Smooth muscle cell (in vitro differentiated cells): ENCODE data around the gene WDR27. TPM values are rescaled to one million over a fixed set of nuclear protein-coding genes. Genes with fewer than 3 reads are reported as not detected.

Source experiments
- DNase-seq: peaks from one replicate; lab custom pipeline; 2025; ENCODE audit not compliant: unreplicated experiment; lab: John Stamatoyannopoulos, UW
- H2AFZ ChIP-seq: fragments of 200-600 bp; sonication (generic); 2 replicates; pipeline ENCODE4 v1.6.0; 2016; ENCODE audit warnings: antibody characterized with exemption, low read depth, mild to moderate bottlenecking
- H3F3A ChIP-seq: fragments of 200-600 bp; sonication (generic); 2 replicates; pipeline ENCODE4 v1.6.0; 2017; ENCODE audit warnings: antibody characterized with exemption, low read depth
- H3K27ac ChIP-seq: fragments of 200-600 bp; sonication (generic); 2 replicates; pipeline ENCODE4 v1.5.1; 2016; ENCODE audit warnings: low read depth, mild to moderate bottlenecking
- H3K27me3 ChIP-seq: fragments of 200-600 bp; sonication (generic); 2 replicates; pipeline ENCODE4 v1.6.1; 2016; ENCODE audit warnings: low read depth, mild to moderate bottlenecking
- H3K36me3 ChIP-seq: fragments of 200-600 bp; sonication (generic); 2 replicates; pipeline ENCODE4 v1.5.1; 2016; ENCODE audit warnings: low read depth
- H3K4me1 ChIP-seq: fragments of 200-600 bp; sonication (generic); 2 replicates; pipeline ENCODE4 v1.5.1; 2016; ENCODE audit warnings: low read depth
- H3K4me2 ChIP-seq: fragments of 200-600 bp; sonication (generic); 2 replicates; pipeline ENCODE4 v1.6.0; 2016; ENCODE audit warnings: mild to moderate bottlenecking
- H3K4me3 ChIP-seq: fragments of 200-600 bp; sonication (generic); 2 replicates; pipeline ENCODE4 v1.5.1; 2016; ENCODE audit warnings: mild to moderate bottlenecking
- H3K79me2 ChIP-seq: fragments of 200-600 bp; sonication (generic); 2 replicates; pipeline ENCODE4 v1.6.0; 2016; ENCODE audit warnings: low read depth, mild to moderate bottlenecking
- H3K9ac ChIP-seq: fragments of 200-600 bp; sonication (generic); 2 replicates; pipeline ENCODE4 v1.6.0; 2016; ENCODE audit warnings: low read depth
- H3K9me3 ChIP-seq: fragments of 200-600 bp; sonication (generic); replicated peaks from 2 replicates; pipeline ENCODE4 v1.5.1; 2016; ENCODE audit warnings: low read depth
- H4K20me1 ChIP-seq: fragments of 200-600 bp; sonication (generic); 2 replicates; pipeline ENCODE4 v1.6.0; 2016; ENCODE audit warnings: low read depth
- WGBS: methylation state at CpG from one replicate; pipeline ENCODE4 v1.1.7; 2016; ENCODE audit warnings: low lambda C conversion rate; 5-methylcytosine and 5-hydroxymethylcytosine counted together
- polyA plus RNA-seq: library from polyadenylated mRNA; unstranded; fragments of >200 nt; fragmentation: Nextera tagmentation; extraction: Ambion mirVana; gene quantifications from 2 replicates; pipeline ENCODE4 v1.2.1, GENCODE V29; 2016
- total RNA-seq: library from RNA; depleted of rRNA; stranded (reverse); fragments of >200 nt; gene quantifications from 2 replicates; pipeline ENCODE4 v1.2.3, GENCODE V29; 2014
- TF ChIP-seq, protein P1 (sequence below): fragments of 200-600 bp; sonication (generic); IDR thresholded peaks from 2 replicates; pipeline ENCODE4 v1.5.1; 2017; ENCODE audit warnings: borderline replicate concordance, mild to moderate bottlenecking, antibody characterized with exemption; ENCODE audit not compliant: insufficient read depth, poor library complexity, severe bottlenecking

WDR27 gene
- total and polyA plus RNA-seq, 2 experiments from 2014 or later = 26.0 to 47.0 TPM

DNA sequence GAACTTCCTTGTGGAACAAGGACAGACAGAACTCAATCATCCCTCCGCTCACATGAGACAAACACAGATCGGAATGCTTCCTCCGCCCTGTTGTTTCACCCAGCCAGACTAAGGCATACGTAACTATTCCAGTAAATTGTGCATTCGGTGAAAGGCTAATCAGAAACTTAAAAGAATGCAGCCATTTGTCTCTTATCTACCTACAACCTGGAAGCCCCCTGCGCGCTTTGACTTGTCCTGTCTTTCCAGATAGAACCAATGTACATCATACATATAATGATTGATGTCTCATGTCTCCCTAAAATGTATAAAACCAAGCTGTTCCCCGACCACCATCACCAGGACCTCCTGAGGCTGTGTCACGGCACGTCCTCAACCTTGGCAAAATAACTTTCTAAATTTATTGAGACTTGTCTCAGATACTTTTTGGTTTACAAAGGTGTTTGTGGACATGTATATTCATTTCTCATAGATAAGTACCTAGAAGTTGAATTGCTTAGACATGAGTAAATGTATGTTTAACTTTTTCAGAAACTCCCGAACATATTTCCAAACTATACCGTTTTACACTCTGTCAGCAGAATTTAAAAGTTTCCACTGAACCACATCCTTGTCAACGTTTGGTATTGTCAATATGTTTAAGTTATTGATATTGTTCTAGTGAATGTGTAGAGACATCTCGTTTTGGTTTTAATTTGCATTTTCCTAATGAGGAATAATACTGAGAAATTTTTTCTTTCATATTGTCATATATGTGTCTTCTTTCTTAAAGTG lies 250.6 kb downstream of the WDR27 start:
- Histone ChIP-seq H3F3A (no peaks in the 10 kb centered on the region), H3K4me1 (no peaks in the 10 kb centered on the region), H3K4me3 (no peak overlapping the region), H3K9me3 (no peaks in the 10 kb centered on the region), H4K20me1 (no peaks in the 10 kb centered on the region), H3K36me3 (no peaks in the 10 kb centered on the region), H3K9ac (peak overlapping the region; percentile 30), H3K27me3 (no peaks in the 10 kb centered on the region), H3K4me2 (peak overlapping the region; percentile 70), H2AFZ (no peak overlapping the region), H3K79me2 (no peaks in the 10 kb centered on the region), H3K27ac (peak overlapping the region; percentile 85)
- DNase-seq = no peak
- 89% methylated on average over 14 of the region's 14 CpGs for WGBS
- TF ChIP-seq, protein P1, sequence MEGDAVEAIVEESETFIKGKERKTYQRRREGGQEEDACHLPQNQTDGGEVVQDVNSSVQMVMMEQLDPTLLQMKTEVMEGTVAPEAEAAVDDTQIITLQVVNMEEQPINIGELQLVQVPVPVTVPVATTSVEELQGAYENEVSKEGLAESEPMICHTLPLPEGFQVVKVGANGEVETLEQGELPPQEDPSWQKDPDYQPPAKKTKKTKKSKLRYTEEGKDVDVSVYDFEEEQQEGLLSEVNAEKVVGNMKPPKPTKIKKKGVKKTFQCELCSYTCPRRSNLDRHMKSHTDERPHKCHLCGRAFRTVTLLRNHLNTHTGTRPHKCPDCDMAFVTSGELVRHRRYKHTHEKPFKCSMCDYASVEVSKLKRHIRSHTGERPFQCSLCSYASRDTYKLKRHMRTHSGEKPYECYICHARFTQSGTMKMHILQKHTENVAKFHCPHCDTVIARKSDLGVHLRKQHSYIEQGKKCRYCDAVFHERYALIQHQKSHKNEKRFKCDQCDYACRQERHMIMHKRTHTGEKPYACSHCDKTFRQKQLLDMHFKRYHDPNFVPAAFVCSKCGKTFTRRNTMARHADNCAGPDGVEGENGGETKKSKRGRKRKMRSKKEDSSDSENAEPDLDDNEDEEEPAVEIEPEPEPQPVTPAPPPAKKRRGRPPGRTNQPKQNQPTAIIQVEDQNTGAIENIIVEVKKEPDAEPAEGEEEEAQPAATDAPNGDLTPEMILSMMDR = no peak

DNA sequence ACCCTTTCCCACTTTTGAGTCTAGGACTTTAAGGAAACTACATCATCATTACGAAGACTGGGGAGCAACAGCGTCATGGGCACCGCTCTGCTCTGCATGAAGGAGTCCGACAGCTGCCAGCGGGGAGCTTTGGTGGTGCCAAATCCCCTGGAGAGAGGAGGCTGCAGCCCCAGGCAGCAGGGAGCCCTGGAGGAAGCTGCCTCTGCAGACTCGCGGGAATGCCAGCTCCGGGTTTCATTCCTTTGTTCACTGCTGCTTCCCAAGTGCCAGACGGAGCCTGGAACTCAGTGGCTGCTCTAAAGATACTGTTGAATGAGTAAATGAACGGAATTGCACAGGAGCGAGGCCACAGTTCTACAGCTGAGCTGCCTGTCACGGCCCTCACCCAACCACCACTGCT lies 251.7 kb downstream of the WDR27 start:
- Histone ChIP-seq H3K4me2 (no peak overlapping the region), H3K36me3 (no peaks in the 10 kb centered on the region), H2AFZ (no peak overlapping the region), H3K4me1 (no peaks in the 10 kb centered on the region), H3K79me2 (no peaks in the 10 kb centered on the region), H3K9ac (no peak overlapping the region), H3K27me3 (no peaks in the 10 kb centered on the region), H4K20me1 (no peaks in the 10 kb centered on the region), H3K9me3 (no peaks in the 10 kb centered on the region), H3F3A (no peaks in the 10 kb centered on the region), H3K27ac (no peak overlapping the region), H3K4me3 (no peak overlapping the region)
- DNase-seq = no peak
- WGBS = 77% methylated on average over 12 of the region's 12 CpGs
- TF ChIP-seq, protein P1 = no peak

DNA sequence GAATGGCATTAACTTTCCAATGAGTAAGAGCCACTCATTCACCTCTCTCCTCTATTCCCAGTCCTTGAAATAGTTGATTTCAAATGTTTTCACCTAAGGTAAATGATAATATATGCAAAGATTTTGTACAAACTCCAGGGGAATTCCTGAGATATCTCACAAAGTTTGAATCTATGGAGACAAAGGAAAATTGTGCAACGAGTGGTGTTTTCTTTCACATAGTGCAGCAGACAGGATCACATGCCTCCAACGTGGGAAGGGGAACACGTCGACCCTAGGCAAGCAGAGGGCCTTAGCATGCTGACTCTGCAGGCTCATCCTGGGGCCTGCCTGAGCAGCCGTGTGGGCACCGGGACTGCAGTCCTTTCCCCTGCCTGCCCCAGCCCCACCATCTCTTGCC lies 252.6 kb downstream of the WDR27 start:
- Histone ChIP-seq H3K27me3 (no peaks in the 10 kb centered on the region), H3K27ac (no peak overlapping the region), H3K79me2 (no peaks in the 10 kb centered on the region), H3K4me2 (no peak overlapping the region), H3K4me3 (no peak overlapping the region), H3F3A (no peaks in the 10 kb centered on the region), H3K9me3 (no peaks in the 10 kb centered on the region), H2AFZ (no peak overlapping the region), H3K9ac (no peak overlapping the region), H3K36me3 (no peaks in the 10 kb centered on the region), H3K4me1 (no peaks in the 10 kb centered on the region), H4K20me1 (no peaks in the 10 kb centered on the region)
- DNase-seq = no peak
- 88% methylated on average over 6 of the region's 6 CpGs for WGBS
- TF ChIP-seq, protein P1 = no peak
